GM18517 (cell line): ENCODE data around the gene ZNF683.
"Not testable (repeated sequence)": the region's sequence is repeated elsewhere in the genome, so short reads cannot be mapped to it uniquely, and the experiment has no call there.

Source experiments
- ATAC-seq: cut with Tn5 transposase; IDR thresholded peaks from one replicate; pipeline ENCODE4 v1.9.1; 2021; ENCODE audit warnings: mild to moderate bottlenecking, moderate library complexity; ENCODE audit not compliant: unreplicated experiment

ZNF683 gene

DNA sequence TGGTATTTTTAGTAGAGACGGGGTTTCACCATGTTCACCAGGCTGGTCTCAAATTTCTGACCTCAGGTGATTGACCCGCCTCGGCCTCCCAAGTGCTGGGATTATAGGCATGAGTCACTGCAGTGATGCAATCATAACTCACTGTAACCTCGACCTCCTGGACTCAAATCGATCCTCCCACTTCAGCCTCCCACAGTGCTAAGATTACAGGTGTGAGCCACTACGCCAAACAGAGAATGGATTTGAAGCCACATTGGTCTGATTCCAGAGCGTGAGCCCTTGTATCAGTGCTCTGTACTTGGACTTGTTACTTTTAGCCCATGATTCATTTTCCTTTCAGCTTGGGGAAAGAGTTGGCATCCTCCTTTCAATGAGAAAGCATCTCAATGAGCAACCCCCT is 14.9 kb upstream of the ZNF683 start:
- no peak for ATAC-seq

DNA sequence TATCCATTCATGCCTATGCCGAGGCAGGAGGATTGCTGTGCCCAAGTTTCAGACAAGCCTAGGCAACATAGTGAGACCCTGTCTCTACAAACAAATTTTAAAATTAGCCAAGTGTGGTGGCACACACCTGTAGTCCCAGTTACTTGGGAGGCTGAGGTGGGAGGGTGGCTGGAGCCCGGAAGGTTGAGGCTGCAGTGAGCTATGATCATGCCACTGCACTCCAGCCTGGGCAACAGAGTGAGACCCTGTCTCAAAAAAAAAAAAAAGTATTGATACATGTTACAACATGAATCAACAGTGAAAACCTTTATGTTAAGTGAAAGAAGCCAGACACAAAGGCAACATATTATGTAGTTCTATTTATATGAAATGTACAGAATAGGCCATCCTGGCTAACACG is 12.5 kb upstream of the ZNF683 start:
- not testable (repeated sequence) for ATAC-seq

DNA sequence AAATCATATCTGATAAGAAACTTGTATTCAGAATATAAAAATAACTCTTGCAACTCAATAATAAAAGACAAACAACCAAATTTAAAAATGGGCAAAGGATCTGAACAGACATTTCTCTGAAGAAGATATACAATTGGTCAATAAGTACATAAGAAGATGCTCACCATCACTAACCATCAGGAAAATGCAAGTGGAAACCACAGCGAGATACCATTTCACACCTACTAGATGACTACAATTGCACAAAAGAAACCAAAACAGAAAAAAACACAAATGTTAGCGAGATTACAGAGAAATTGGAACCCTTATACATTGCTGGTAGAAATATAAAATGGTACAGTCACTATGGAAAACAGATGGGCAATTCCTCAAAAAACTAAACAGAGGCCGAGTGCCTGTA is 11.5 kb upstream of the ZNF683 start:
- no peak for ATAC-seq

DNA sequence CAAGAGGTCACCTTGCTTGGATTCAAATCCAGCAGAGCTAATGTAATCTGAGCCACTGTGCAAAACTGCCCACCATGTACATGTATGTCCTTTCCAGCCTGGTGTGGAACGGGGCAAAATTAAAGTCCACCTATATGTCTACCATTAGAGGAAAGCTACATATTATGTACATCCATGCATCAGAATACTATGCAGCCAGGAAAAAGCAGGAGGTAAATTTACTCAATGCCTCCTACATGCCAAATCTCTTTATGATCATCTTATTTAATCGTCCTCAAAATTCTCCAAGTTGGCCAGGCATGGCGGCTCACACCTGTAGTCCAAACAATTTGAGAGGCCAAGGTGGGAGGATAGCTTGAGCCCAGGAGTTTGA is 6.3 kb upstream of the ZNF683 start:
- no peak for ATAC-seq

DNA sequence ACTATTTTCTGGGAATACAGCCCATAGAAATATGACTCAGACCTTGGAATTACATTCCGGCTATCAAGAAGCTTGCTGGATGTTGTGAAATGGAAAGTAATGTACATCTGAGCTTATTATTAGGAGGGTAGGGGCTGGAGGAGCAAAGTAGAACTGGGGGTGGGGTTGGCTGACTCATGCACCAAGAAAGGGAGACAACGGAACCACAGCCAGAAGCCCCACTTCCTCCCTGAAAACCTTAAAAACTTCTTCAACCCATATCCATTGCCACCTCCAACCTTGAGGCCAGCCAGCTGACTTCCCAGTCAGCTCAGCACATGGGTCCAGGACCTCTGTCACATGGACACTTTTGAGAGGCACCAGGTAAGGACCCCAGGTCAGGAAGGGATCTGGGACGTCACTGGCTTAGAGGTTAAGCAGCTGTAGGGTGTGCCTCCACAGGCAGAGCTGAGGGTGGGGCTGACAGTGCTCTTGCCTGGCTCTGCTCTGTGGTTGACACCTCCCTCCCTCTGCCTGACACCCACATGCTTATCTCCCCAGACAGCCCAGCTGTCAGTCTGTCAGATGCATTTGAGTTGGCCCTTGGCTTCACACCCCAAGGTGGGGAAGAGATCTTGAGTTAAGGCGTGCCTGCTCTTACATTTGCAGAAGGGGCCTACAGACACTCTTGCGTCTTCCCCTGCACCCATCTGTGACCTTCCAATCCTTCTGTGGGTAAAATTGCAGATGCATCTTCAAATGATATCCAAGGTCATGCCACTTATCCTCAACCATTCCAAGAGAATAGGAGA is 5.7 kb upstream of the ZNF683 start:
- ATAC-seq, result peak; percentile 83

DNA sequence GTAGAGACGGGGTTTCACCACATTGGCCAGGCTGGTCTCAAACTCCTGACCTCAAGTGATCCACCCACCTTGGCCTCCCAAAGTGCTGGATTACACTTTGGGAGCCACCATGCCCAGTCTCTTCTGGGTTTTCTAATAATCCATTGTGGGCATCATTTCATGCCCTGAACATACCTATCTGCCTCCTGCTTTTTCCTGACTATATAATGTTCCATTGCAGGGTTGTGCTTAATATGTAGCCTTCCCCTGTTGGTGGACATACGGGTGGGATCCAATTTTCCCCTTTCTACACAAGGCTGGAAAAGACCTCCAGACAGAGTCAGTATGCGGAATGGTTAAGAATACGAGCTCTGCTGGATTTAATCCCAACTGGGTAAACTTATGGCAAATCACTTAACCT is 3.5 kb upstream of the ZNF683 start:
- no peak for ATAC-seq

DNA sequence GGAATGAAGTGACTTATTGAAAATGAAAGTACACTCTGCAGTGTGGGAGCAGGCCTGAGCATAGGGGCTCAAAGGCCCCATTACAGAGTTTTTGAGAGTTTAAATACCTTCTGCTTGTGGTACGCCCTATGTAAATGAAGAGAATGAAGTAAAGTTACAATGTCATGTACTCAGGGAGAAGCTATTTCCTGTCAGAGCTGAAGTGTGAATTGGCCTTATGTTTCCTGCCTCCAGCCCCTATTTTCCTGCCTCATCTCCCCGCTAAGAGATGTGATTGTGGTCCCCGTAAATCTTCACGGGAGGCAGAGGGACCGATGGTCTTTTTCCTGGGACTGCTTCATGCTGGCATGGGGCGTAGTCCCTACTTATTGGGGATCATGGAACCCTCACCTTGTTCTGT is 2.5 kb upstream of the ZNF683 start:
- no peak for ATAC-seq

DNA sequence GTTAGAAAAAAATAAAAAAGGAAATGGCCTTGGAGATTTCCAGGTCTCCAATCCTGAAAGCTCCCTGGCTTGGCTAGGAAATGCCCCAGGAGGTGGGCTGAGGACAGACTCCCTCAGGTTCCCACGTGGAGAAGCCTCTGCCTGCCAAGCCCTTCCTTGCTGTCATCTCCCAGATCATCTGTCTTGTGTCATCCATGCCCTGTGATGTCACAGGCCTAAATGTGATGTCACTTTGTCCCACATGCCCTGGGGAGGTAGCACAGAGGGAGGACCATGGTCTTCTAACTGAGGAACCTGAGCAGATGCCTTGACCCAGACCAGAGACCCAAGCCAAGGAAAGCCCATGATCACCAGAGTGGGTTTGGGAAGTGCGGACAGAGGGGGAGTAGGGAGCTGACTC is 1.8 kb upstream of the ZNF683 start:
- ATAC-seq, result not testable (repeated sequence)

DNA sequence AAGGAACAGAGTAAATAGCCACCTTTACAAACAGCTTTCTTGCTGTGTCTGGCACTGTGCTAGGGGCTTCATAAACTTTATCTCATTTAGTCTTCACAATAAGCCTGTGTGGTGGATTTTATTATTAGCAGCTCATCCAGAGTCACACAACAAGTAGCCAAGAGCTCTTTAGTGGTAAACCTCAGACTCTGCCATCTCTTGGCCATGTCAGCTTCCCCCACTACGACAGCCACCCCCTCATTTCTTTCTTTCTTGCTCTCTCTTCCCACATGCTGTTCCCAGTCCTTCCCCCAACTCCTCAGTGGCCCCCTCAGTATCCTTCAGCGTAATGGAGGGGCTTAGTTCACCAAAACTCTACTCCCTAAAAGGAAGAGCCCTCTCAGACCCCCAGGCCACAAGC is 1.2 kb upstream of the ZNF683 start:
- no peak for ATAC-seq

DNA sequence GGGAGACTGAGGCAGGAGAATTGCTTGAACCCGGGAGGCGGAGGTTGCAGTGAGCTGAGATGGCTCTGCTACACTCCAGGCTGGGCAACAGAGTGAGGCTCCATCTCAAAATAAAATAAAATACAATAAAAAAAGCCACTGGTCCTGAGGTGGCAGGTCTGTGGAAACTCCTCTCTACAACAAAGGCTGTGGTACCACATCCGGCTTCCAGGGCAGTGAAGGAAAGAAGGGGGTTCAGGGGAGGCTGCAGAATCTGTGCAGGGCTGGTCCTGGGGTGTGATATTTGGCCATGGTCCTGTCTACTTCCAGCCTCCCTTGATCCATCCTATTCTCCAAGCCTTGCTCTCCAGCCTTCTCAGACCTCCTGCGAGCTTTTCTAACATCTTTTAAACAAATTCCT is 731 bp upstream of the ZNF683 start:
- ATAC-seq, result no peak

DNA sequence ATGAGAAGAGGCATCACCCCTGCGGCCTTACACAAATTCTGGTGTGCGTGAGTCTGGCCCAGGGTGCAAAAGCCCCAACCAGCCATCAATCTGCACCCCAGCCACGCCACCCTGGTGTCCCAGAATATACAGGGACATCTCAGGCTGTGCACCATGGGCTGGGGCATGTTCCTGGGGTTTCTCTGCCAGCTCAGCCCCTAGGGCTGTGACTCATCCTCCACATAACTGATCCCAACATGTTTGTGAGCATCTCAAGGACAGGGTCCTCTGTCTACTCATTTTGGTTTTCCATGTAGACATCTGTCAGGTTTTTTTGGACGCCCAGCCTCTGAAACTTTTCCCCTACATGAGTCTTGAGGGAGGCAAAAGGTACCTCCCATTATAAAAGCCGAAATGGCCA is 511 bp downstream of the ZNF683 start:
- no peak for ATAC-seq

DNA sequence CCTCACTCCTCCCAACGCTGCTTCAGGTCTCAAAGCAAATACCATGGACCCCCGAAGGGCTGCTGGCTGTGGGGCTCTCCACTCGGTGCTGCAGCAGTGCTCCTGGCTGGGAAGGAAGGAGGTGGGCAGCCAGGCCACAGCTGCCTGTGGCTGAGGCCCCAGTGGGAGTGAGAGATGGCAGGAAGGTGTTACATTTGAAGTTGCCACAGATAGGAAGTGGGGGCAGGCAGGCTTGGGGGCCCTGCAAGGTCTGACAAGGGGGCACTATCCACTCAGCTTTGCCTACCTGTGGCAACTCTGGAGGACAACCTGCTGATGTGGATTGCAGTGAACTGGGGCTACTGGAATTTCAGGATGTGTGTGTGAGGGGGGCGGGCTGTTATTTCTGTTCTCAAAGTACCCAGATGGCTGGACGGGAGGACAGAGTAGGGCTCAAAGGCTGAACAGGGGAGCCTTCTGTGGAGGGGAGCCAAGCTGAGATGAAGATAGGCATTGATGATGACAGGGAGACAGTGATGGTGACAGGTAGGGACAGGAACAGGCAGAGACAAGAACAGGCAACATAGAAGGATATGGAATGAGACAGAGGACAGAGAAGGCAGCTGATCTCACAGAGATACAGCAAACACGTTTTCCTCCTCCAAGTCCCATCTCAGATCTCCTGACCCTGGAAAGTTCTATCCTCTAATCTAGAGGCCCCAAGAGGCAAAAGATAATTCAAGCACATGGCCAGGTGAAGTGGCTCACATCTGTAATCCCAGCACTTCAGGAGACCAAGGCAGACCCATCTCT is 1.8 kb downstream of the ZNF683 start:
- no peak for ATAC-seq

DNA sequence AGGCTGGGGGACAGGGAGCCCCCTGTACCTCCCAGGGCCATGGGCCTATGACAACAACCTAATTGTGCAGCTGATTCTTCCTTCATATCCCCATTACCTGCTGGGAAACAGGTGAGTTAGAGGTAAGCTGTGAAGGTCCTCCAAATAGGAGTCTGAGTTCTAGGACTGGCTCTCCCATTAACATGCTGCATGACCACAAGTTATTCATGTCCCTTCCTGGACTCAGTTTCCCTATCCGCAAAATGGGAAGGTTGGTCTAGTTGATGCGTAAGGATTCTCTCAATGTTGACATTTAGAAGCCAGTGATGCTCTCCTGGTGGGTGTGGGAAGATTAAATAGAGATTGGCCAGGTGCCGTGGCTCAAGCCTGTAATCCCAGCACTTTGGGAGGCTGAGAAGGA is 4.1 kb downstream of the ZNF683 start:
- ATAC-seq, result no peak

DNA sequence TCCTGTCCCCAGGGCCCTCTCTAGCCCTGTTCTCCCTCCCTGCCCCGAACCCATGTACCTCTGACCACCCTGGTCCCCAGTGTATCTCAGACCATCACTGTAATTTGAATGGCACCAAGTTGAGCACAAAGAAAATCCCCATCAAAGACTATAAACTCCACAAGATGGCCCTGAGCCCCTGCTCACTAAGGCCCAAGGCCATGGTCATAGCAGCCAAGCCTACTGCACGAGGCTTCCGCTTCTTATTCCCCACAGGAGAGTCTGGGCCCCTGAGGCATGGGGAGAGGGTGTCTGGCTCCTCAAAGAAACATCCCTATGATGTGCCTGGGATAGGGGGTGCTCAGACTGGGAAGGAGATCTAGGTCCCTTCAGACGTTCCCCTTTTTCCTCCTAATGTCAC is 4.5 kb downstream of the ZNF683 start:
- no peak for ATAC-seq

DNA sequence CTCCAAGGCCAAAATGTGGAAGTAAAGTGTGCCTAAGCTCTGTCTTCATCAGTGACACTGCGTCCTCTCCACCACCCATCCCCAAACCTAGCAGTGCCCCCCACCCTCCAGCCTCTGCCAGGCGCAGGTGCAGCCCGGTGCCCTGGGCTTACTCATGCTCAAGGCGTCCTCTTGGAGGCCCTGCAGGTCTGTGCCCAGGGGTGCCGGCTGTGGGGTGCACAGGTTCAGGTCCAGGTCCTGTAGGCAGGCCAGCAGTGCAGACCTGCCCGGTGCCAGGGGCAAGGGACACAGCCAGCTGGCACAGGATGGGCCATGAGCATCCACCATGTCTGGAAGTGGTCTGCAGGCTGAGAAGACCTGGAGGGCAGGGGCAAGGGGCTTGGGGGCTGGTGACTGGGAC is 5.1 kb downstream of the ZNF683 start:
- ATAC-seq, result no peak

DNA sequence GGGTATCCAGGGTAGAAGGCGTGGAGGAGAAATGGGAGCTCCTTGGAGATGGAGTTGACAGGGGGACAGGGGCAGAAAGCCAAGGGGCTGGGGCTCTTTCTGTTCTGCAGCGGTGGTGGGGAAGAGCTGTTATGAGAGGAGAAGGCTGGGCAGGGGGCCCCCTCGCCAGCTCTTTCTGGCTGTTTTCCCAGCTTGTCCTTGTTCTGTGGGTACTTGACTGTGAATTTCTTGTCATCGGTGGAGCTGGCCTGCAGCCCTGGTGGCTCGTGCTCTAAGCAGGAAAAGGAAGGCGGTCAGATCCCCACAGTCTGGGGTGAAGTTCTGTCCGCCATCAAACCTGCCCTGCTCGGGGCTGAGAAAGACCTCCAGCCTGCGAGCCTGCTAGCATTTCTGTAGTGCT is 7.6 kb downstream of the ZNF683 start:
- ATAC-seq, result no peak

DNA sequence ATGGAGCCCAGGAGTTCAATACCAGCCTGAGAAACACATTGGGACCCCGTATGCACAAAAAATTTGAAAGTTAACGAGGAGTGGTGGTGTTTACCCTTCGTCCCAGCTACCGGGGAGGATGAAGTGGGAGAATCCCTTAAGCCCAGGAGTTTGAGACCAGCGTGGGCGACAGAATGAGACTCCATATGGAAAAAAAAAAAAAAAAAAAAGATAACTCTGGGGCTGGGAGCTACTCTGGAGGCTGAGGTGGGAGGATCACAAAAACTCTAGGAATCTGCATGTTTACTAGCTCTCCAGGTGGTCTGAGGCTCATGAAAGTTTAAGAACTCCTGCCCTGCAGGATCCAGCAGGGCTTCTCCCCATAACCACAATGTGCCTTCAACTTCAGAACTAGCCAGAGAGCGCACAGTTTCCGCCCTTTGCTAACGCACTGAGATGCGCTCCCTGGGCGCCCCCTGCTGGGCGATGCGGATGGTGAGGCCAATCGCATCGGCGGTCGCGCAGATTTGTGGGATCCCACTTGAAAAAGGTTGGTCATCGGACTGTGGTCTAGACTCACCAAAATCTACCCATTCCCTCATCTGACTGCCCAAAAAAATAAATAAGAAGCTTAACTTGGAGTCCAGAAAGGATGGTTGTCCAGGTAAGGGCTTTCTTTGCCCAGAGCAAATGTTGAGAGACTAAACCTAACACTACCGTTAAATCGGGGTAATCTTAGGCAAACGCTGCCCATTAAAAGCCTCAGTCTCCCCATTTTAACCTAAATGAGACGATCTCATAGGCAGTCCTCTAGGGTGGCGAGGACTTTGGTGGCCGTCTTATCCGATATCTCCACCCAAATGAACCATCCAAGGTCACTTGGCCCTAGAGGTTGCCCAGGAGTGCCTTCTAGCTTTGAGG is 8.8 kb downstream of the ZNF683 start:
- ATAC-seq, result no peak

DNA sequence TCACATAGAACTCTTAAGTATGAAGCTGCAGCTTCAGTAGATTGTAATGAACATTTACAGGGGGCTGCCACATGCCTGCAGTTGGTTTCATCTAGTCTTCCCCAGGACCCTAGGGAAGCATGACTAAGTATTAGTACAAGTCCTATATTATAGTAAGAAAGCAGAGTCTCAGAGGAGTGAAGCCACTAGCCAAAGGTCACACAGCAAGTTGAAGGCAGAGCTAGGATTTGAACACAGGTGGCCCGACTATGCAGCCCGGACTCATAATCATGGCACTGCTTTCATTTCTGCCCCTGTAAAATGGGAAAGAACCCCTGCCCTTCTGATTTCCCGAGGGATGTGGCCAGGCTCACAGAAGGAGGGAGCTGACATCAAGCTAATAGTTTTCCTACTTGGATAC is 10.2 kb downstream of the ZNF683 start:
- ATAC-seq, result no peak

DNA sequence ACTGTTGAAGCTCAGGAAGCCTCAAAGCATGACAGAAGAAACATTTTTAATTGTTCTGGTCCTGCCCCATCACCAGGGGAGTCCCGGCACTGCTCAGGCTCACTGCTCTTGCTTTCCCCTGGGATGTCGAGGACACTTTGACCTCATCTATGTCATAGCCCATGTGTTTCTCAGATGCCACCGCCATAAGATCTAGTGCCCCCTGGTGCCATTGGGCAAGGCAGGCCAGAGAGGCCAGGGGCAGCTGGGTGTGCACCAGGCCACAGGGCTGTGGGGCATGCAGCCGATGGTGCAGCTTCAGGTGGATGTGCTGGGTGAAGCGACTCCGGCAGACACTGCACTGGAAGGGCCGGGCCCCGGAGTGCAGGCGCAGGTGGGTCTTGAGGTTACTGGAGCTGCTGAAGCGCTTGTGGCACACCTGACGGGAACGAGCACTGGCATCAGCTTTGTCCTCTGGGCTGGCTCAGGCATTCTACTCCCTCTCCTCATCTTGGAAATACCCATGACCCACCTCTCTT is 10.9 kb downstream of the ZNF683 start:
- no peak for ATAC-seq

DNA sequence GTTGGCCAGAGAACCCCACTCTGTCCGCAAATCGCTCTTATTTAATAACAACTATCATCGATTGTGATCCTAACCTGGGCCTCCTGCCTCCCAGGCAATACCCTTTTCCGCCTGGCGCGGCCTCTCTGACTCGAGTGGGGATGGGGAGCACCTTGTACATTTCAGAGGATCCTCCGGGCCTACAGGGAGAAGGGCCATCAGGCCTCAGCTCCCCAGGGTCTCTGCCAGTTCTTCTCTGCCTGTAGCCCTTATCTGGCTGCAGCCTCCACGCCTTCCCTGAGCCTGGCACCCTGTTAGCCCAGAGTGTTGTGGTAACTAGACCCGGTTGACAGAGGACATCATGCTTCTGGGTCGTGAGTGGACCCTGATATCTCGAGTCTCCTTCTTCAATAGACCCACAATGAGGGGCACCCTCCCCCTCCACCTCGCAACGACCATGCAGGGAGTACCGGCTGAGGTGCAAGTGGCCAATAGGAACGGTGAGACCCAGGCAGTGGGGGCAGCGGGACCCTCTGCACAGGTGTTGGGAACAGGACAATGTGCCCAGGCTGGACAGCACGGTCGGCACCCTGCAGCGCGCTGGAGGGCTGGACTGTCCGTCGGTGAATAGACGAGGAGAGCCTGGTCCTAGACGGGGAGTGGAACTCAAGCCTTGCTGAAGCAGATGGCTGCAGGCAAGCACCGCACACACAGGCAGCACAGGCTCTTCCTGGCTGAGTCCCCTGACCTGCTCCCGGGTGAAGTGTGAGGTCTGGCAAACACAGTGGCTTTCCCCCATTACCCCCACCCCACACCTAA is 11.5 kb downstream of the ZNF683 start:
- ATAC-seq, result no peak
